ENCODE data around the gene SLF1. TPM values are rescaled to one million over a fixed set of nuclear protein-coding genes. Genes with fewer than 3 reads are reported as not detected.

SLF1 gene
- total RNA-seq, 4 donors from 2014 or later: 3.2 to 13.5 (median 10.9) TPM

DNA sequence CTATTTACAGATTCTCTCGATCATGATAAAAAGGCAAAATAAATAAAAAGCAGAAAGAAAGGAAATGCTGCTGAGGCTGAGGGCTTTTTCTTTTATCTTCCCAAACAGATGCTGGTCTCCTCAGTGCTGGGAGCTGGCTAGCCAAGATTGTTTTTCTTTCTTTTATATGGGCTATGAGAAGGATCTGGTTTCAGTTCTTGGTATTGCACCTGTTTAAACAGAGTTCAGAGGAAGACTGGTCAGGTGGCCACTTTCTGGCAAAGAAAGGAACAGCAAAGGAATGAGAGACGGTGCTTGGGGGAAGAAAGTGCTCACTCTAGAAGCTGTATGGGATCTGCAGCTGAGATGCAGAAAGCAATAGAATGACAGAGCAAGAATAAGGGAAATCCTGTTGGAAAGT, 88.9 kb downstream of the SLF1 start:
- TF ChIP-seq EP300 (IDR thresholded peaks at IDR 0.05; ENCODE audit: low read depth) (no peak), POLR2A (IDR thresholded peaks at IDR 0.05) (no peak), POLR2AphosphoS5 (IDR thresholded peaks at IDR 0.05) (no peak)
- TF ChIP-seq, protein P1, sequence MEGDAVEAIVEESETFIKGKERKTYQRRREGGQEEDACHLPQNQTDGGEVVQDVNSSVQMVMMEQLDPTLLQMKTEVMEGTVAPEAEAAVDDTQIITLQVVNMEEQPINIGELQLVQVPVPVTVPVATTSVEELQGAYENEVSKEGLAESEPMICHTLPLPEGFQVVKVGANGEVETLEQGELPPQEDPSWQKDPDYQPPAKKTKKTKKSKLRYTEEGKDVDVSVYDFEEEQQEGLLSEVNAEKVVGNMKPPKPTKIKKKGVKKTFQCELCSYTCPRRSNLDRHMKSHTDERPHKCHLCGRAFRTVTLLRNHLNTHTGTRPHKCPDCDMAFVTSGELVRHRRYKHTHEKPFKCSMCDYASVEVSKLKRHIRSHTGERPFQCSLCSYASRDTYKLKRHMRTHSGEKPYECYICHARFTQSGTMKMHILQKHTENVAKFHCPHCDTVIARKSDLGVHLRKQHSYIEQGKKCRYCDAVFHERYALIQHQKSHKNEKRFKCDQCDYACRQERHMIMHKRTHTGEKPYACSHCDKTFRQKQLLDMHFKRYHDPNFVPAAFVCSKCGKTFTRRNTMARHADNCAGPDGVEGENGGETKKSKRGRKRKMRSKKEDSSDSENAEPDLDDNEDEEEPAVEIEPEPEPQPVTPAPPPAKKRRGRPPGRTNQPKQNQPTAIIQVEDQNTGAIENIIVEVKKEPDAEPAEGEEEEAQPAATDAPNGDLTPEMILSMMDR (IDR thresholded peaks at IDR 0.05): no peak
- no peak overlapping the region for H3K27ac ChIP-seq
- intact Hi-C loops (cut with DNase I; ENCODE audit: low total_unique reads): no loop called here

DNA sequence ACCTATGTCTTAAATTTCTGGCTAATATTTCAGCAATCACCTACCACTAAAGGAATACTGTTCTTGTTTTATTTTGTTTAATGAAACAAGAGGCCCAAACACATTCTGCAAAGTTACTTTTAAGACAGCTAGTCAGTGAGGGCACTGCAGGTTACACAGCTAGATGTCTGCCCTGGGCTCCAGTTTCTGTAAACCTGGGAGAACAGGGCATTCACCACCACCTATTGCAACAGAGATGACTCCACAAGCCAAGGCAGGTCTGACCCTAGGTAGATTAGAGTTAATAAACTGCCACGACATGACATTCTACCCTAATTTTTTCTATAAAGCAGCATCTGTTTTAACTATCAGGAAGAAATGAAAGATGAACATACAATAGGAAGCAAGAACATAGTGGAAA, 90.8 kb downstream of the SLF1 start:
- no peaks in the 10 kb centered on the region for H3K27me3 ChIP-seq
- intact Hi-C loops (cut with DNase I; ENCODE audit: low total_unique reads): no loop called here
- WGBS, 2 donors (ENCODE audit: low coverage in 1 of 2): 96% methylated on average over 1 of the region's 1 CpG; no CpG with 5 or more reads in 1 of the 2 donors
- H3K9me3 ChIP-seq: no peaks in the 10 kb centered on the region
- no peaks in the 10 kb centered on the region for H3K4me1 ChIP-seq
- H3K27ac ChIP-seq: no peak overlapping the region
- in situ Hi-C loops (cut with MboI; ENCODE audit: low pct_ligation_motif_present in 1 of 4, low pct_unique_long_range_greater_than_20kb in 1 of 4, low sequenced_read_pairs in 3 of 4): no loop called here
- no peak for DNase-seq
- H3K4me3 ChIP-seq: no peak overlapping the region
- TF ChIP-seq, protein P1 (IDR thresholded peaks at IDR 0.05): no peak
- TF ChIP-seq EP300 (IDR thresholded peaks at IDR 0.05; ENCODE audit: low read depth) (no peak), POLR2AphosphoS5 (IDR thresholded peaks at IDR 0.05) (no peak), POLR2A (IDR thresholded peaks at IDR 0.05) (no peak)
- peaks cover 0 to 12% (median 0%) of the 10 kb centered on the region in 4 donors for H3K36me3 ChIP-seq

More for the DNA sequence above, 88.9 kb downstream of the SLF1 start:
- DNase-seq: no peak
- no peaks in the 10 kb centered on the region for H3K4me1 ChIP-seq
- no peak overlapping the region for H3K4me3 ChIP-seq
- H3K36me3 ChIP-seq: peaks cover 0 to 12% (median 0%) of the 10 kb centered on the region in 4 donors
- H3K9me3 ChIP-seq: no peaks in the 10 kb centered on the region
- WGBS, 2 donors (ENCODE audit: low coverage in 1 of 2): 8 to 28% methylated on average over 2 of the region's 2 CpGs
- in situ Hi-C loops (cut with MboI; ENCODE audit: low pct_ligation_motif_present in 1 of 4, low pct_unique_long_range_greater_than_20kb in 1 of 4, low sequenced_read_pairs in 3 of 4): no loop called here
- H3K27me3 ChIP-seq: no peaks in the 10 kb centered on the region

DNA sequence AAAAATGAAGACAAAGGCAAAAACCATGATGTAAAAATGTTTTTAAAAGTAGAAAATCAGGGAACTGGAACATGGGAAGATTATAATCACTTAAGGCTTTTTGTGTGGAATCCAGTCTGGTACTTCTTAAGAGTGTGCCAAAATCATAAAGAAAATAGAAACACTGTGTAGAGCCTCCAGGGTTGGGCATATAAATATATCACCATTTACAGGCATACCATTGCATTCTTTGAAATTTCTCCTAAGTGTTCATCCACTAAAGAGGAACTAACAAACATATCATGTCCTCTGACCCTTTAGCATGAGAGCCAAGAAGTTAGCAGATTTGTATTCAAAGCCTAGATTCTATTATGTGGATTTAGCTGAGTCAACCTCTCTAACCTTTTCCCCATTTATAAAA, 93.3 kb downstream of the SLF1 start:
- Histone ChIP-seq H3K9me3 (no peaks in the 10 kb centered on the region), H3K27me3 (no peaks in the 10 kb centered on the region), H3K4me3 (no peak overlapping the region), H3K4me1 (no peaks in the 10 kb centered on the region), H3K36me3 (peaks cover 0 to 12% (median 0%) of the 10 kb centered on the region in 4 donors), H3K27ac (no peak overlapping the region)
- TF ChIP-seq POLR2AphosphoS5 (IDR thresholded peaks at IDR 0.05) (no peak), POLR2A (IDR thresholded peaks at IDR 0.05) (no peak), EP300 (IDR thresholded peaks at IDR 0.05; ENCODE audit: low read depth) (no peak)
- TF ChIP-seq, protein P1 (IDR thresholded peaks at IDR 0.05): no peak
- intact Hi-C loops (cut with DNase I; ENCODE audit: low total_unique reads): loop anchor here (2.0 kb wide), 1 partner anchor 65 kb away; no protein-coding TSS in a partner anchor
- in situ Hi-C loops (cut with MboI; ENCODE audit: low pct_ligation_motif_present in 1 of 4, low pct_unique_long_range_greater_than_20kb in 1 of 4, low sequenced_read_pairs in 3 of 4): no loop called here
- DNase-seq: no peak

DNA sequence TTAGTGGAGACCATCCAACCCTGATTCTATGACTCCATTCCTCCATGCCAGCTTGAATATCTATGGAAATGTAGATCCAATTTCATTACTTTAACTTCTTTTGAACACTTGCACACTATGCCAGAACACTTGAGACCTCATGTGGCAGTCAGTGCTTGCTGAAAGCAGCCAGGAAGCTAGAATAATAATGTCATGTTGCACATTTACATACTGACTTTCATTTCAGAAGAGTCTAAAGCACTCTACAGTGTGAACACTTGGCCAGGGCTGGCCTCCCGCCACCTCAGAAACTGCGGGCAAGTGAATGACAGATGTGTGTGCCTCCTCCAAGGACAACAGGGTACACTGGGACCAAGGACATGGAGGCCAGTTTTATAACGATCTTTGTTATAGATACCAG, 97.3 kb downstream of the SLF1 start:
- WGBS, 2 donors (ENCODE audit: low coverage in 1 of 2): 63 to 79% methylated on average over 1 to 3 of the region's 3 CpGs
- H3K27ac ChIP-seq: no peak overlapping the region
- intact Hi-C loops (cut with DNase I; ENCODE audit: low total_unique reads): no loop called here

More for the DNA sequence above, 97.3 kb downstream of the SLF1 start:
- H3K27me3 ChIP-seq: no peaks in the 10 kb centered on the region
- no peaks in the 10 kb centered on the region for H3K4me1 ChIP-seq
- no peaks in the 10 kb centered on the region for H3K36me3 ChIP-seq
- H3K9me3 ChIP-seq: no peaks in the 10 kb centered on the region
- TF ChIP-seq POLR2A (IDR thresholded peaks at IDR 0.05) (no peak), POLR2AphosphoS5 (IDR thresholded peaks at IDR 0.05) (no peak), EP300 (IDR thresholded peaks at IDR 0.05; ENCODE audit: low read depth) (no peak)
- TF ChIP-seq, protein P1 (IDR thresholded peaks at IDR 0.05): no peak
- no peak overlapping the region for H3K4me3 ChIP-seq
- in situ Hi-C loops (cut with MboI; ENCODE audit: low pct_ligation_motif_present in 1 of 4, low pct_unique_long_range_greater_than_20kb in 1 of 4, low sequenced_read_pairs in 3 of 4): no loop called here
- no peak for DNase-seq
